Vagina (tissue), 2 donors: ENCODE measurements around the gene ADCY4.

Source experiments
- CTCF ChIP-seq, 3 experiments: fragments of 450-650 bp in 2 of 3; fragments of 200-600 bp in 1 of 3; sonication (generic) in 1 of 3; IDR thresholded peaks; one replicate each; pipeline ENCODE4 v1.5.1; 2017 to 2019; ENCODE audit warnings: antibody characterized with exemption in 3 of 3, mild to moderate bottlenecking in 2 of 3, moderate library complexity in 2 of 3
- POLR2A ChIP-seq, 2 donors: fragments of 450-650 bp; IDR thresholded peaks; one replicate each; pipeline ENCODE4 v1.6.1; 2017; ENCODE audit warnings: antibody characterized with exemption in 2 of 2, mild to moderate bottlenecking in 2 of 2, moderate library complexity in 2 of 2

- TF ChIP-seq CTCF (IDR thresholded peaks at IDR 0.05) (no peak), POLR2A (IDR thresholded peaks at IDR 0.05) (no peak)
Measured at GRCh38 chr14:24329073-24329663, 5.7 kb downstream of the ADCY4 start.
